HFF-Myc (cell line): ENCODE data around the gene CELF2.
"Not testable (repeated sequence)": the region's sequence is repeated elsewhere in the genome, so short reads cannot be mapped to it uniquely, and the experiment has no call there.

Experiments
- DNase-seq: peaks from one replicate; pipeline ENCODE4 v3.0.0-alpha.2; 2011; ENCODE audit warnings: low read depth; ENCODE audit errors: extremely low read depth
- H3K4me3 ChIP-seq: replicated peaks from 2 replicates; pipeline ENCODE4 v1.5.1; 2011; ENCODE audit warnings: low read depth, mild to moderate bottlenecking, control low read depth, low read length
- CTCF ChIP-seq: IDR thresholded peaks from 2 replicates; pipeline ENCODE4 v1.5.1; 2012; ENCODE audit warnings: mild to moderate bottlenecking, low read depth, low read length, control low read depth; ENCODE audit errors: missing control alignments

The CELF2 gene

GRCh38 chr10:11359869-11360268 lies 342.2 kb downstream of the CELF2 start:
- no peak for DNase-seq
- no peak overlapping the region for H3K4me3 ChIP-seq
- no peak for TF ChIP-seq CTCF

GRCh38 chr10:11363497-11363896 lies 345.8 kb downstream of the CELF2 start:
- no peak for DNase-seq
- TF ChIP-seq CTCF: no peak
- H3K4me3 ChIP-seq: no peak overlapping the region

GRCh38 chr10:11364241-11364640 lies 346.6 kb downstream of the CELF2 start:
- no peak overlapping the region for H3K4me3 ChIP-seq
- TF ChIP-seq CTCF: no peak

GRCh38 chr10:11366889-11367288 lies 349.2 kb downstream of the CELF2 start:
- H3K4me3 ChIP-seq, DNase-seq: not testable (repeated sequence)

More at GRCh38 chr10:11364241-11364640, 346.6 kb downstream of the CELF2 start:
- no peak for DNase-seq

- no peak for DNase-seq
- H3K4me3 ChIP-seq: no peak overlapping the region
- TF ChIP-seq CTCF: no peak
These were observed 349.8 kb downstream of the CELF2 start for GRCh38 chr10:11367505-11367904.

GRCh38 chr10:11373717-11374171 lies 356.1 kb downstream of the CELF2 start:
- H3K4me3 ChIP-seq: no peak overlapping the region
- TF ChIP-seq CTCF: no peak
- no peak for DNase-seq

GRCh38 chr10:11377267-11377666 lies 359.6 kb downstream of the CELF2 start:
- DNase-seq: no peak
- no peak overlapping the region for H3K4me3 ChIP-seq
- TF ChIP-seq CTCF: no peak
